Adrenal gland (tissue), 12 donors: ENCODE measurements around the gene RABGAP1L. TPM values are rescaled to one million over a fixed set of nuclear protein-coding genes. Genes with fewer than 3 reads are reported as not detected.
"Not testable (repeated sequence)": the region's sequence is repeated elsewhere in the genome, so short reads cannot be mapped to it uniquely, and the experiment has no call there.

Experiments
- DNase-seq, 7 donors: peaks; one replicate each; pipeline ENCODE4 v3.0.0-alpha.2; 2019 to 2020
- H3K27ac ChIP-seq, 5 donors: fragments of 200-600 bp; sonication (generic) in 4 of 5; 1 replicate in 3 of 5; 2 replicates in 2 of 5; pipeline versions ENCODE4 v1.5.1 to v1.8.0; 2016 to 2020; ENCODE audit warnings: mild to moderate bottlenecking in 1 of 5
- H3K27me3 ChIP-seq: fragments of 200-600 bp; 2 replicates; pipeline ENCODE4 v1.8.0; 2021
- H3K36me3 ChIP-seq, 2 donors: fragments of 200-600 bp; replicated peaks in 1 of 2; 1 replicate in 1 of 2; 2 replicates in 1 of 2; pipeline versions ENCODE4 v1.5.1 to v1.8.0; 2018 to 2022
- H3K4me1 ChIP-seq, 2 donors: fragments of 200-600 bp; replicated peaks in 1 of 2; 1 replicate in 1 of 2; 2 replicates in 1 of 2; pipeline versions ENCODE4 v1.5.1 to v1.8.0; 2018 to 2021
- H3K4me3 ChIP-seq, 4 donors: fragments of 200-600 bp; sonication (generic) in 3 of 4; one replicate each; pipeline ENCODE4 v1.5.1; 2016 to 2018
- H3K9me3 ChIP-seq, 3 donors: fragments of 200-600 bp; sonication (generic) in 1 of 3; replicated peaks in 1 of 3; 1 replicate in 2 of 3; 2 replicates in 1 of 3; pipeline versions ENCODE4 v1.5.1 to v1.8.0; 2016 to 2021
- POLR2A ChIP-seq, 2 donors: fragments of 450-650 bp; IDR thresholded peaks; one replicate each; pipeline ENCODE4 v1.6.1; 2017; ENCODE audit warnings: antibody characterized with exemption in 2 of 2, mild to moderate bottlenecking in 2 of 2, moderate library complexity in 1 of 2
- WGBS, 4 donors: extraction: QIAGEN DNeasy Blood & Tissue Kit in 2 of 4; methylation state at CpG; one replicate each; pipeline versions ENCODE4 v1.1.5 to v1.1.7; 2013 to 2017; 5-methylcytosine and 5-hydroxymethylcytosine counted together
- intact Hi-C, 2 donors: fragments of 100-400 bp; cut with DNase I; formaldehyde crosslinking; loops; one replicate each; pipeline versions ENCODE4 v1.14.1 to v1.15.0; 2022 to 2023
- polyA plus RNA-seq, 3 donors: library from polyadenylated mRNA; stranded (reverse); fragments of 200-250 nt in 2 of 3; fragments of 350-450 nt in 1 of 3; fragmentation: Illumina TruSeq in 1 of 3; extraction: RNeasy Lipid Tissue Mini Kit (QIAGEN cat#74804) in 1 of 3; gene quantifications; one replicate each; pipeline ENCODE4 v1.2.3, GENCODE V29; 2013 to 2014
- total RNA-seq, 9 donors: library from RNA; depleted of rRNA in 4 of 9; stranded (reverse); fragments of >200 nt in 4 of 9; fragments of 120-200 nt in 1 of 9; fragmentation: NEBNext Ultra II Directional in 1 of 9; extraction: Animal tissue kit (Norgen Biotek cat#: 25700) in 1 of 9; gene quantifications; one replicate each; pipeline versions ENCODE4 v1.1.0 to v1.2.4, GENCODE V29; 2013 to 2023
- TF ChIP-seq, protein P1 (sequence below), 6 experiments: fragments of 450-650 bp in 4 of 6; fragments of 200-600 bp in 2 of 6; sonication (generic) in 1 of 6; IDR thresholded peaks; 1 replicate in 5 of 6; 2 replicates in 1 of 6; pipeline versions ENCODE4 v1.5.1 to v1.8.0; 2016 to 2021; ENCODE audit warnings: antibody characterized with exemption in 6 of 6, mild to moderate bottlenecking in 2 of 6, moderate library complexity in 1 of 6
- donor health status: healthy with polysubstance abuse.
- donor health status: Bipolar disorder and iron deficiency.
- donor health status: DM: yes; HTN: yes; CAD: no.
- donor health status: DM: no; HTN: no; CAD: no.
- donor health status: DM: no; HTN: no; CAD: no.
- donor health status: DM: yes; HTN: yes; CAD: no.

RABGAP1L gene
- total and polyA plus RNA-seq, 12 donors, result 10.4 to 29.9 (median 19.7) TPM

DNA sequence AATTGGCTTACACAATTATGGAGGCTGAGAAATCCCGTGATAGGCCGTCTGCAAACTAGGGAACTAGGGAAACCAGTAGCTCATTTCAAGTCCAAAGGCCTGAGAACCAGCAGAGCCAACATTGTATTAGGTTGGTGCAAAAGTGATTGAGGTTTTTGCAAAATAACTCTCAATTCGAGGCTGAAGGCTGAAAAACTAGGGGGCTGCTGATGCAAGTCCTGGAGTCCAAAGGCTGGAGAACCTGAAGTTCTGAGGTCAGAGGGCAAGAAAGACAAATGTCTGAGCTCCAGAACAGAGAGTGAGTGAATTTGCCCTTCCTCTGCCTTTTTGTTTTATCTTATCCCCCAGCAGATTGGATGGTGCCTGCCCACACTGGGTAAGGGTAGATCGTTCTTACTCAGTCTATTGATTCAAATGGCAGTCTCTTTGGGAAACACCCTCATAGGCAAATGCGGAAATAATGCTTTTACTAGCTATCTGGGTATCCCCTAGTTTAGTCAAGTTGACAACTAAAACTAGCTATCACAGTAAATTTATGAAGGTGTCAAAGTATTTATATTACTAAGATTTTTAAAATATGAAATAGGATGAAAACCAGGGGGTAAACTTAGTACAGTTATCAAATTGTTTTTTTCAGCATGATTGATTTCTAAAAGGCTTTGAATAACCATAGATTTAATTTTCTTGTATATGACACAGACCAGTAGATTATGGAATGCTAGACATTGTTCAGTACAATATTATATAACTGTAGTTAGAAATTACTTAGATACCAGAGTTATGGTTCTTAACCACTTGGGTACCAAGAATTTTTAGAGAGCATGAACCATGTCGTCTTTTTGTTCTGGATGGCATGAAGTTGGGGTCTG is 15.4 kb downstream of the RABGAP1L start:
- intact Hi-C loops, result no loop called here
- 90 to 93% (median 91%) methylated on average over 6 of the region's 6 CpGs for WGBS, 4 donors
- no peaks in the 10 kb centered on the region for H3K36me3 ChIP-seq

DNA sequence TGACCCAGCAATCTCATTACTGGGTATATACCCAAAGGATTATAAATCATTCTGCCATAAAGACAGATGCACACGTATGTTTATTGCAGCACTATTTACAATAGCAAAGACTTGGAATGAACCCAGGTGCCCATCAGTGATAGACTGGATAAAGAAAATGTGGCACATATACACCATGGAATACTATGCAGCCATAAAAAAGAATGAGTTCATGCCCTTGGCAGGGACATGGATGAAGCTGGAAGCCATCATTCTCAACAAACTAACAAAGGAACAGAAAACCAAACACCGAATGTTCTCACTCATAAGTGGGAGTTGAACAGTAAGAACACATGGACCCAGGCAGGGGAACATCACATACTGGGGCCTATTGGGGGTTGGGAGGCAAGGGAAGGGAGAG is 19.1 kb downstream of the RABGAP1L start:
- H3K4me3 ChIP-seq, H3K27ac ChIP-seq, H3K27me3 ChIP-seq, H3K4me1 ChIP-seq, H3K9me3 ChIP-seq, H3K36me3 ChIP-seq, DNase-seq, intact Hi-C loops: not testable (repeated sequence)
- 91 to 98% (median 97%) methylated on average over 2 of the region's 2 CpGs for WGBS, 4 donors

More for the DNA sequence above, 15.4 kb downstream of the RABGAP1L start:
- Histone ChIP-seq H3K27ac (no peak overlapping the region), H3K4me1 (no peaks in the 10 kb centered on the region), H3K27me3 (no peaks in the 10 kb centered on the region), H3K9me3 (no peaks in the 10 kb centered on the region), H3K4me3 (no peak overlapping the region)
- TF ChIP-seq, protein P1, sequence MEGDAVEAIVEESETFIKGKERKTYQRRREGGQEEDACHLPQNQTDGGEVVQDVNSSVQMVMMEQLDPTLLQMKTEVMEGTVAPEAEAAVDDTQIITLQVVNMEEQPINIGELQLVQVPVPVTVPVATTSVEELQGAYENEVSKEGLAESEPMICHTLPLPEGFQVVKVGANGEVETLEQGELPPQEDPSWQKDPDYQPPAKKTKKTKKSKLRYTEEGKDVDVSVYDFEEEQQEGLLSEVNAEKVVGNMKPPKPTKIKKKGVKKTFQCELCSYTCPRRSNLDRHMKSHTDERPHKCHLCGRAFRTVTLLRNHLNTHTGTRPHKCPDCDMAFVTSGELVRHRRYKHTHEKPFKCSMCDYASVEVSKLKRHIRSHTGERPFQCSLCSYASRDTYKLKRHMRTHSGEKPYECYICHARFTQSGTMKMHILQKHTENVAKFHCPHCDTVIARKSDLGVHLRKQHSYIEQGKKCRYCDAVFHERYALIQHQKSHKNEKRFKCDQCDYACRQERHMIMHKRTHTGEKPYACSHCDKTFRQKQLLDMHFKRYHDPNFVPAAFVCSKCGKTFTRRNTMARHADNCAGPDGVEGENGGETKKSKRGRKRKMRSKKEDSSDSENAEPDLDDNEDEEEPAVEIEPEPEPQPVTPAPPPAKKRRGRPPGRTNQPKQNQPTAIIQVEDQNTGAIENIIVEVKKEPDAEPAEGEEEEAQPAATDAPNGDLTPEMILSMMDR (IDR thresholded peaks at IDR 0.05), result no peak
- no peak for TF ChIP-seq POLR2A (IDR thresholded peaks at IDR 0.05)
- DNase-seq, result no peak

DNA sequence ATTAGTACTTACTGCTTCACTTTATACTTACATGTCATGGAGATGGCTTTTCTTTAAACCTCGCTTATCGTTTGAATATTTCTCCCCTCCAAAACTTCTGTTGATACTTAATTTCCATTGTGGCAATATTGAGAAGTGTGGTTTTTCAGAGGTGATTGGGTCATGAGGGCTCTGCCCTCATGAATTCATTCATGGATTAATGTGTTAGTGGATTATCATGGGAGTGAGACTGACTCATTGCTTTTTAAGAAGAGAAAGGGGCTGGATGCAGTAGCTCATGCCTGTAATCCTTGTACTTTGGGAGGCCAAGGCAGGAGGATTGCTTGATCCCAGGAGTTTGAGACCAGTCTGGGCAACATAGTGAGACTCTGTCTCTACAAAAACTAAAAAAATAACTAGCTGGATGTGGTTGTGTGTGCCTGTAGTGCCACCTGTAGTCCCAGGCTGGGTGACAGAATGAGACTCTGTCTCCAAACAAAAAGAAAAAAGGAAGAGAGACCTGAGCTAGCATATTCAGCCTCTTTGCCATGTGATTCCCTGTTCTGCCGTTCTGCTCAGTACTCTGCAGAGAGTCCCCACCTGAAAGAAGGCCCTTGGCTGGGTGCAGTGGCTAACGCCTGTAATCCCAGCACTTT is 30.2 kb downstream of the RABGAP1L start:
- no peaks in the 10 kb centered on the region for H3K36me3 ChIP-seq
- WGBS, 4 donors, result 83 to 94% (median 86%) methylated on average over 4 of the region's 4 CpGs
- H3K4me3 ChIP-seq, result no peak overlapping the region
- H3K9me3 ChIP-seq, result peaks cover 0 to 6% (median 0%) of the 10 kb centered on the region in 3 donors
- no peak for DNase-seq
- no peaks in the 10 kb centered on the region for H3K27me3 ChIP-seq
- no peaks in the 10 kb centered on the region for H3K4me1 ChIP-seq
- TF ChIP-seq, protein P1 (IDR thresholded peaks at IDR 0.05), result no peak
- no peak for TF ChIP-seq POLR2A (IDR thresholded peaks at IDR 0.05)
- intact Hi-C loops, result no loop called here
- no peak overlapping the region for H3K27ac ChIP-seq

DNA sequence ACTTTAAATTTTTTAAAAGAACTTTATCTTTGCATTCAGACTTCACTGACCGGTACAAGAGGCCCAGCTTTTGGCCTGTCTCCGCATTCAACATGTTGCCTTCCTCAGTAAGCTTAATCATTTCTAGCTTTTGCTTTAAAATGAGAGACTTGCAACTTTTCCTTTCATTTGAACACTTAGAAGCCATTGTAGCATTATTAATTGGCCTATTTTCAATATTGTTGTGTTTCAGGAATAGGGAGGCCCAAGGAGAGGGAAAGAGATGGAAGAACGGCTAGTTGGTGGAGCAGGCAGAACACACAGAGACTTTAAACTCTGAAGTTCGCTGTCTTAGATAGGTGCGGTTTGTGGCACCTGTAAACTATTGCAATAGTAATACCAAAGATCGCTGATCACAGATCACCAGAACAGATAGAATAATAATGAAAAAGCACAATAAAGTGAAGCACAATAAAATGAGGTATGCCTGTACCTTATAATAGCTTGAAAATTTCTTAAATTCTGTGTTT is 31.4 kb downstream of the RABGAP1L start:
- intact Hi-C loops, result no loop called here
- Histone ChIP-seq H3K27me3 (no peaks in the 10 kb centered on the region), H3K4me1 (no peaks in the 10 kb centered on the region), H3K27ac (no peak overlapping the region), H3K36me3 (no peaks in the 10 kb centered on the region), H3K9me3 (peaks cover 0 to 6% (median 0%) of the 10 kb centered on the region in 3 donors), H3K4me3 (no peak overlapping the region)
- WGBS, 4 donors, result 82 to 92% (median 86%) methylated on average over 6 of the region's 6 CpGs
- no peak for TF ChIP-seq POLR2A (IDR thresholded peaks at IDR 0.05)
- TF ChIP-seq, protein P1 (IDR thresholded peaks at IDR 0.05), result no peak
- DNase-seq, result no peak
